ENCODE data around the gene CBFA2T2.

DNA sequence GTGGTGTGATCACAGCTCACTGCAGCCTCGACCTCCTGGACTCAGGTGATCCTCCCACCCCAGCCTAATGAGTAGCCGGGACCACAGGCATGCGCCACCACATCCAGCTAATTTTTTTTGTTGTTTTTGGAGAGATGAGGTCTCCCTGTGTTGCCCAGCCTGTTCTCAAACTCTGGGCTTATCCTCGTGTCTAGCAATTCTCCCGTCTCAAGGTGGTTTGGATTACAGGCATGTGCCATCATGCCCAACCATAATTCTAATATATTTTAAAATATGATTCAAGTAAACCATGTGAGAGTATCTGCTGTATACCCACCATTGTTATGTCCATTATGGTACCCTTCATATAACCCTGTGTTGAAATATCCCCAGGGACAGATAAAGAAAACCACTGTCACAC is 112.0 kb downstream of the CBFA2T2 start:
- TF ChIP-seq, protein P1, sequence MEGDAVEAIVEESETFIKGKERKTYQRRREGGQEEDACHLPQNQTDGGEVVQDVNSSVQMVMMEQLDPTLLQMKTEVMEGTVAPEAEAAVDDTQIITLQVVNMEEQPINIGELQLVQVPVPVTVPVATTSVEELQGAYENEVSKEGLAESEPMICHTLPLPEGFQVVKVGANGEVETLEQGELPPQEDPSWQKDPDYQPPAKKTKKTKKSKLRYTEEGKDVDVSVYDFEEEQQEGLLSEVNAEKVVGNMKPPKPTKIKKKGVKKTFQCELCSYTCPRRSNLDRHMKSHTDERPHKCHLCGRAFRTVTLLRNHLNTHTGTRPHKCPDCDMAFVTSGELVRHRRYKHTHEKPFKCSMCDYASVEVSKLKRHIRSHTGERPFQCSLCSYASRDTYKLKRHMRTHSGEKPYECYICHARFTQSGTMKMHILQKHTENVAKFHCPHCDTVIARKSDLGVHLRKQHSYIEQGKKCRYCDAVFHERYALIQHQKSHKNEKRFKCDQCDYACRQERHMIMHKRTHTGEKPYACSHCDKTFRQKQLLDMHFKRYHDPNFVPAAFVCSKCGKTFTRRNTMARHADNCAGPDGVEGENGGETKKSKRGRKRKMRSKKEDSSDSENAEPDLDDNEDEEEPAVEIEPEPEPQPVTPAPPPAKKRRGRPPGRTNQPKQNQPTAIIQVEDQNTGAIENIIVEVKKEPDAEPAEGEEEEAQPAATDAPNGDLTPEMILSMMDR (IDR thresholded peaks at IDR 0.05), result no peak
- TF ChIP-seq POLR2AphosphoS5 (IDR thresholded peaks at IDR 0.05) (no peak), POLR2A (IDR thresholded peaks at IDR 0.05) (no peak)

Measured in stomach (tissue), 4 donors.